Measurements from ENCODE around the gene HPDL.
"Not testable (repeated sequence)": the region's sequence is repeated elsewhere in the genome, so short reads cannot be mapped to it uniquely, and the experiment has no call there.

The HPDL gene

DNA sequence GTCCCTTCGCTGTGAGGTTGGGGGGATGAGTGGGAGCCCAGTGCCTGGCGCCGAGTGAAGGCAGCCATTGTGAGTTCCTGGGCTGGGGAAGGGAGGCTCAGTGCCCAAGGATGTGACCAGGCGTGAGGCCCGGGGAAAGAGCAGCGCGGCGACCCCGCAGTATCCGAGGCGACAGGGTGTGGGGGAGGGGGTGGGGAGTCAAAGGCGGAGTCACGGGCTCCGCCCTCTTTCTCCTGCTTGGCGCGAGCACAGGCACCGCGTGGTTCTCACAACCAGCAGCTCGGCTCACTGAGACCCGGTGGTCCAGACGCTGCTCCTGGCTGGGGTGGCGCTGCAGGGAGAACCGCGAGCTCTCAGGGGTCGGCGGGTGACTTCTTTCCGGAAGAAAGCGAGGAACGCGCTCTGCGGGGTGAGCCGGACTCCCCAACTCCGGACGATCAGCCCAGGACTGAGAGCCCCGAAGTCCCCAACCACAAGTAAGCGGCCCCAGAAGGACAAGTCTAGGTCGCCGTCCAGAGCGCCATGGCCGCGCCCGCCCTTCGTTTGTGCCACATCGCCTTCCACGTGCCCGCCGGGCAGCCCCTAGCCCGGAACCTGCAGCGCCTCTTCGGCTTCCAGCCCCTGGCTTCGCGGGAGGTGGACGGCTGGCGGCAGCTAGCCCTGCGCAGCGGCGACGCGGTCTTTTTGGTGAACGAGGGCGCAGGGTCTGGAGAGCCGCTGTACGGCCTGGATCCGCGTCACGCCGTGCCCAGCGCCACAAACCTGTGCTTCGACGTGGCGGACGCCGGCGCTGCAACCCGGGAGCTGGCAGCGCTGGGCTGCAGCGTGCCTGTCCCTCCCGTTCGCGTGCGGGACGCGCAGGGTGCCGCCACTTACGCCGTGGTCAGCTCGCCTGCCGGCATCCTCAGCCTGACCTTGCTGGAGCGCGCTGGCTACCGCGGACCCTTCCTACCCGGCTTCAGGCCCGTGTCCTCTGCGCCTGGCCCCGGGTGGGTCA lies at the start of gene HPDL:
Gene HPDL, plus strand, starts transcription at position 269 of the 997 bp plus-strand sequence. Its CDS starts 254 bp downstream, at position 523.
- peak; percentile 66 for DNase-seq (ENCODE audit: low spot score)

DNA sequence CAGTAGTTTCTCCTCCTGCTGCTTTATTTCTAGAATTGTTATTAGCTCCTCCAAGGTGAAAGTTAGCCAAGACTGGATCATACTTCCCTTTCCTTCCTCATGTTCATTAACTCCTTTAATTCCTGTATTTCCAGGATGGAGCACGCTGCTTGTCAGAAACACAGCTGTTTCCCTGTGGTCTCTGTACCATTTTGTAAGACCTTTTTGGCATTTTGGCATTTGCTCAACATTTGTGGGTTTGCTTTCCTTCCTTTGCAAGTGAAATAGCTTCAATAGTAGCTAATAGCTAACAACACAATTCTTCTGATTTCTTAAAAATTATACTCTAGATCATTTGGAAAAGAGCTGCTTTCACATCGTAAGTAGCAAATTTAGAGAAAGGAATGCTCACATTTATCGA lies 44.3 kb upstream of the HPDL start:
- DNase-seq (ENCODE audit: low spot score): no peak

DNA sequence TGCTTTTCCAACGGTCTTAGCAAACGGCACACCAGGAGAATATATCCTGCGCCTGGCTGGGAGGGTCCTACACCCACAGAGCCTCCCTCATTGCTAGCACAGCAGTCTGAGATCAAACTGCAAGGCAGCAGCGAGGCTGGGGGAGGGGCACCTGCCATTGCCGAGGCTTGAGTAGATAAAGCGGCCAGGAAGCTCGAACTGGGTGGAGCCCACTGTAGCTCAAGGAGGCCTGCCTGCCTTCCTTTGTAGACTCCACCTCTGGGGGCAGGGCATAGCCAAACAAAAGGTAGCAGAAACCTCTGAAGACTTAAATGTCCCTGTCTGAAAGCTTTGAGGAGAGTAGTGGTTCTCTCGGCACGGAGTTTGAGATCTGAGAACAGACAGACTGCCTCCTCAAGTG lies 41.8 kb upstream of the HPDL start:
- DNase-seq (ENCODE audit: low spot score): not testable (repeated sequence)

DNA sequence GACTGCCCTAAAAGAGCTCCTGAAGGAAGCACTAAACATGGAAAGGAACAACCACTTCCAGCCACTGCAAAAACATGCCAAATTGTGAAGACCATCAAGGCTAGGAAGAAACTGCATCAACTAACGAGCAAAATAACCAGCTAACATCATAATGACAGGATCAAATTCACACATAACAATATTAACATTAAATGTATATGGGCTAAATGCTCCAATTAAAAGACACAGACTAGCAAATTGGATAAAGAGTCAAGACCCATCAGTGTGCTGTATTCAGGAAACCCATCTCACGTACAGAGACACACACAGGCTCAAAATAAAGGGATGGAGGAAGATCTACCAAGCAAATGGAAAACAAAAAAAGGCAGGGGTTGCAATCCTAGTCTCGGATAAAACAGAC lies 40.2 kb upstream of the HPDL start:
- DNase-seq (ENCODE audit: low spot score): not testable (repeated sequence)

DNA sequence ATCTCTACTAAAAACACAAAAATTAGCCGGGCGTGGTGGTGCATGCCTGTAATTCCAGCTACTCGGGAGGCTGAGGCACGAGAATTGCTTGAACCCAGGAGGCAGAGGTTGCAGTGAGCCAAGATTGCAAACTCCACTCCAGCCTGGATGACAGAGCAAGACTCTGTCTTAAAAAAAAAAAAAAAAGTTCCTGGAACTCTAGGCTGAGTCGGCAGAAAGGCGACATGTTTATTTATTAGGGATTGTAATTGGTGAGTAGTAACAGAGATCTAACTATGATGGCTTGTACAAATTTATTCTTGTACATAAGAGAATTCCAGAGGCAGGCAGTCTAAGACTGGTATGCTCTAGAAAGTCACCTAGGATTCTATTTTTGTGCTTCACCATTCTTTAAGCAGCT lies 35.7 kb upstream of the HPDL start:
- DNase-seq (ENCODE audit: low spot score): not testable (repeated sequence)

DNA sequence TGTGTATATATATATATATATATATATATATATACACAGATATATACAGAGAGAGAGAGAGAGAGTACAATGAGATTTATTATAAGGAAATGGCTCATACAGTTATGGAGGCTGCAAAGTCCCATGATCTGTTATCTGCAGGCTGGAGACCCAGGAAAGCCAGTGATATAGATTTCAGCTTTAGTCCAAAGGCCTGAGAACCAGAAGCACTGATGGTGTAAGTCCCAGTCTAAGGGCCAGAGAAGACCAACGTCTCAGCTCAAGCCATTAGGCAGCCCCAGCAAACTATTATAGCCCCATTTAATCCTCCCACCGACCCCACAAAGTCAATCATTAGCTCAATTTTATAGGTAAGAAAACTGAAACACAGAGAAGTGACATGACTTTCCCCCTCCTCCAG lies 35.0 kb upstream of the HPDL start:
- DNase-seq (ENCODE audit: low spot score): no peak

DNA sequence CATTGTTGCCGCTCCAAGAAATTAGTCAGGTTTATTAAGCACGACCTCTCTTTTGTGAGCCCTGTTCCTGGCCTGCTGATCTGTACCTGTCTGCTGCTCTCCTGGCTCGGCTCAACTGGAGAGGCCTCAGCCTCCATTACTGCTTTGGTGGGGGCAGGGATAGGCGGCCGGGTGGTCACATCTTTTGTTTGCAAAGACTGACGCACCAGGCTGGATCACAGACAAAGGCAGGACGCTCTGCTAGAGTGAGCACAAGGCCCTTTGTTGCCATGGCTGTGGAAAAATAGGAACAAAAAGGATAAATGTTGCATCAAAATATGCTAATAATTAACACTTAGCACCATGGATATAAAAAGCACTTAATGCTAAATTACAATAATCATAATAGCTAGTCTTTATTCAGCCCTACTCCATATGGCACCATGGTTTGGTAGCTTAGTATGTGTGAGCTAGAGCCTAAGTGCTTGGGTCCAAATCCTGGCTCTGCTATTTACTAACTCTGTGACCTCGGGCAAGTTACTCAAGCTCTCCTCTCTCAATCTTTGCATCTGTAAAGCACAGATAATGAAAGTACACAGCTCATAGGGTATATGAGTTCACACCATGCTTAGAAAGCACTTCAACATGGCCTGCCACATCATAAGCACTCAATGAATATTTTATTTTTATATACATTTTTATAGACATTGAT lies 28.9 kb upstream of the HPDL start:
- no peak for DNase-seq (ENCODE audit: low spot score)

DNA sequence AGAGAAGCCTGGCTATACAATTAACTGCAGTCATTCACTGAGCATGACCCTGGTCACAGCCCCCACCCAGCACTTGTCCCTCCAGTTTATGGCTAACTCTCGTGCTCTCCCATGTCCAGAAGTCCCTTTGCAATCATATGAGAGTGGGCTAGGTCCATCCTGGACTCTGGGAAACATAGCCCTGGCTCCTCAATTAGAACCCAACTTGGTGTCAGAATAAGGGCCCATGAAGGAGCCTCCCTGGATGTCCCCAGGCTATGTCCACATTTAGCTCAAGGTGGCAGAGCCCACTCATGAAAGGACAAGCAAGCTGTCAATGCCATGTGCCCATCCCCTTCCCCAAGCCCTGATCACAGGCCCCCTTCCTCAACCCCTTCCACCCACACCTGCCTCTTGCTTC lies 27.4 kb upstream of the HPDL start:
- no peak for DNase-seq (ENCODE audit: low spot score)

DNA sequence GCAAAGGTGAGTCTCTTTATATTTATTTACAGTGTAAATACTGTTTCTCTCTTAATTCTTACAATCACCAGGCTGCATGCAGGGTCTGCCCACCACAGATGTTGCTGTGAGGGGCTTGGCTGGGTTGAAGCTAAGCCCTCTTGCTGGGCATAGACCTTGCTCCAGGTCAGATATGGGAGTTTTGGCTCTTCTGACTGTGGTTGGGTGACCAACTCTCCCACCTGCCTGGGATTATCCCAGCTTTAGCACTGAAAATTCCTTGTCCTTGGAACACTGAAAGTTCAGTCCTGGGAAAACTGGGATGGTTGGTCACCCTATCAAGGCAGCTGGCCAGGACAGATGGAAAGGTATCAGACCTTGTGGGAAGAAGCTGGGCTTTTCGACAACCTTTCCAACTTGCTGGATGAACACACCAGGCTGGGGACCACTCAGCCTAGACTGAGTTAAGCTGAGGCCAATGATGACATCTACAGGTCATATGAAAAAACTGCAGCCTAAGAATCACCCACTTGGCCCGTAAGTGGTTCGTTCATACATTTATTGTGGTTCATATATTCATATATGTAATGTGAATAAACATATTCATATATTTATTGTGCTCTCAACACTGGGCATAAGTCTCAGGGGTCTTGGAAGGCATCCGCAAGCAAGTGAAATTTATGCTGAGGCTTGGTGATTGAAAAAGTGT lies 26.6 kb upstream of the HPDL start:
- peak; percentile 71 for DNase-seq (ENCODE audit: low spot score)

DNA sequence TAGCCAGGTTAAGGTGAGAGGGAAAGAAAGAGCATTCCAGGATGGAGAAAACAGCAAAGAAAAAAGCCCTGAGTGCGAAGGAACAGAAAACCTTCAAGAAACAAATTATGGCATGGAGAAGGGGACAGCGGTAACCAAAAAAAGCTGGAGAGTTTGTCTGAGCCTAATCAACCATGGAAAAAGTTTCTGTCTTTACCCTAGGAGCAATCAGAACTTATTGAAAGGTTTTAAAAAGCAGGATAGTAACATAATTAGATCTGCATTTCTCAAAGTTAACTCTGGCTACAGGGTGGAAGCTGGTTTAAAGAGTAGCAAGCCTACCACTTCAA lies 26.1 kb upstream of the HPDL start:
- no peak for DNase-seq (ENCODE audit: low spot score)

DNA sequence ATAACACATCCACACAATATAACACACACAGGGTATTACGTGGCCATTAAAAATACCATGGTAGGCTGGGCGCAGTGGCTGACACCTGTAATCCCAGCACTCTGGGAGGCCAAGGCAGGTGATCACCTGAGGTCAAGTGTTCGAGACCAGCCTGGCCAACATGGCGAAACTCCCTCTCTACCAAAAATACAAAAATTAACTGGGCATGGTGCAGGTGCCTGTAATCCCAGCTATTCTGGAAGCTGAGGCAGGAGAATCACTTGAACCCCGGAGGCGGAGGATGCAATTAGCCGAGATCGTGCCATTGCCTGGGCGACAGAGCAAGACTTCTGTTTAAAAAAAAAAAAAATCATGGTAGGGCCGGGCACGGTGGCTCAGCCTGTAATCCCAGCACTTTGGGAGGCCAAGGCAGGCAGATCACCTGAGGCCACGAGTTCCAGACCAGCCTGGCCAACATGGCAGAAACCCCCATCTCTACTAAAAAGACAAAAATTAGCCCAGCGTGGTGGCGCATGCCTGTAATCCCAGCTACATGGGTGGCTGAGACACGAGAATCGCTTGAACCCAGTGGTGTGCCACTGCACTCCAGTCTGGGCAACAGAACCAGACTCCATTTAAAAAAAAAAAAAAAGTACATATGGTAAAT lies 24.1 kb upstream of the HPDL start:
- no peak for DNase-seq (ENCODE audit: low spot score)

DNA sequence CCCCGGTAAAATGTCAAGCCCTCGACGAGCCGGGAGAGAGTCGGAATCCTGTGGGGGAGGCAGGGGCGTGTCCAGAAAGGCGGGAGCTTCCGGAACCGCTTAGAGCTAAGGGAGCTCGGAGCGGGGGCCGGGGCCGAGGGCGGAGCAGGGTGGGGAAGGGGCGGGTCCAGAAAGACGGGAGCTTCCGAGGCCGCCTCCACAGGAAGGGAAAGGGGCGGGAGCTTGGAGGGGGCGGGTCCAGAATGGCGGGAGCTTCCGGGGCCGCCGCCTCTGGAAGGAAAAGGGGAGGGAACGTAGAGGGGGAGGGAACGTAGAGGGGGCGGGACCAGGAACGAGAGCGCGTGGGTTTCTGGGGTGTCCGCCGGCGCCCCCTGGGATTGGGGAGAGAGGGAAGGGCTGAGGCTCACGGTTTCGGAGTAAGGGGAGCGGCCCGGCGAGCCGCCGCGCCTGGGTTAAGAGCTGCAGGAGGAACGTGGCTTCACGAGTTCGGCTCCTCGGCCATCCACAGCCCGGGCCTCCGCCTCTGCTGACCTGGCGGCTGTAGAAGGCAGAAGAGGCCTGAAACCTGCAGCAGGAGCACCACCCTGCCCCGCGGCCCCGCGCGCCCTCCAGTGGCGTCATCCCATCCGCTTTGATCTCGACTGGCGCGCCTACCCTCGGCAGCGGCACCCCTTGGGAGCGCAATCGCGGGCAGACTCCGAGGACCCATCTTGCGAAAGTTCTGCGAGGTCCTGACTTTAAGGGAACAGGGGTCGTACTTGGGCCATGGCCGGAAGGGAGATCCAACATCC lies 23.0 kb upstream of the HPDL start:
- peak; percentile 99 for DNase-seq (ENCODE audit: low spot score)

DNA sequence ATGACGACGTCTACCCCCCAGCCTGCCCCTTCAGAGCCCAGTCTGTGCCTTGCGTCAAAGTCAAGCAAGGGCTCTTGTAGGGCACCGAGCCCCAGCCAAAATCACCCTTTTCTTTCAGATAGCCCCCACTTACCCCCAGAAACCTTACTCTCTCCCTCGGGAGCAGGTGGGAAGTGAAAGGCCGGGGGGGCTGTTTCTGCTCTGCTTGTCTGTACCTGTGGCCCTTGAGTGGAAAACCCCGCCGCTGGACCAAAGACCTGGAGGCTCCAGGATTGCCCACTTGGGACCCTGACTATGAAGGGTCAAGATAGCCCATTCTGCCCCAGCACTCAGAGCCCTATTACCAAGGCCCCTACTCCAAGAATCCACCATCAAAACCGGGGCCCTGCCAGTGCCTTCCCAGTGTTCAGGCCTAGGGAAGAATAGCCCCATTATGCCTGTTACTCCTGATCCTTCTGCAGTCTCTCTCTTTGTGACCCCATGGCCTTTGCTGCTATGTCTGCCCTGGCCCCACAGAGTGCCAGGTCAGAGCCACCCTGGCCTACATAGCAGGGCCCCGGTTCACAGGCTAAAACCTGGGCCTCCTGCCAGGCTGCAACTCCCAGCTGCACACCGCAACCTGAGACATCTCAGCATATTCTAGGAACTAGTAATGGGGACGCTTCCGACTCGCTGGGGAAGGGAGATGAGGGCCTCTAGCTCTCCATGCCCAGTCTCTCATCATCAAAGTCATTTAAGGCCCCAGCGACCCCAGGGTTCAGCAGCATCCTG lies 22.2 kb upstream of the HPDL start:
- DNase-seq (ENCODE audit: low spot score): no peak

DNA sequence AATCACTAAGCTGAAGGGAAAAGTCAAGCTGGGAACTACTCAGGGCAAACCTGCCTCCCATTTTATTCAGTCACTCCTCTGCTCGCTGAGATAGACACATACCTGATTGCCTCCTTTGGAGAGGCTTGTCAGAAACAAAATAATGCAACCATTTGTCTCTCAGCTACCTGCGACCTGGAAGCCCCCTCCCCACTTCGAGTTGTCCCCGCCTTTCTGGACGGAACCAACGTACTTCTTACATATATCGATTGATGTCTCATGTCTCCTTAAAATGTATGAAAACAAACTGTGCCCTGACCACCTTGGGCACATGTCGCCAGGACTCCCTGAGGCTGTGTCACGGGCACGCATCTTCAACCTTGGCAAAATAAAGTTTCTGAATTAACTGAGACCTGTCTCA lies 21.5 kb upstream of the HPDL start:
- no peak for DNase-seq (ENCODE audit: low spot score)

DNA sequence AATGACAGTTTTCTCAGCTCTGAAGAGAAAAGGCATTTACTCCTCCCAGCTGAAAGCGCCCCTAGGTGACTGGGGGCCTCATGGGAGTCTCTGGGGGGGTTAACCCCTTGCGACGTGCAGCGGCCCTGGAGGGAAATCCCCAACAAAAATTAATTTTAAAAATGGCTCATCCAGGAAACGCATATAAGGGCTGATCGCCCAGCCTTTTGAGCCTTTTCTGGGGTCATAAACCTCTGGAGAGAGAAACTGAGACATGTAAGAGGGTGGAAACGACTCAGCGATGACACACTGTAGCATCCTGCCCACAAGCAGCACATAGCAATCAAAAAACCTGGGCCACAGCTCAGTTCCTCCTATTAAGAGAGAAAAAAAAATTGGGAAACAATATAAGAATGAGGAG lies 20.4 kb upstream of the HPDL start:
- no peak for DNase-seq (ENCODE audit: low spot score)

DNA sequence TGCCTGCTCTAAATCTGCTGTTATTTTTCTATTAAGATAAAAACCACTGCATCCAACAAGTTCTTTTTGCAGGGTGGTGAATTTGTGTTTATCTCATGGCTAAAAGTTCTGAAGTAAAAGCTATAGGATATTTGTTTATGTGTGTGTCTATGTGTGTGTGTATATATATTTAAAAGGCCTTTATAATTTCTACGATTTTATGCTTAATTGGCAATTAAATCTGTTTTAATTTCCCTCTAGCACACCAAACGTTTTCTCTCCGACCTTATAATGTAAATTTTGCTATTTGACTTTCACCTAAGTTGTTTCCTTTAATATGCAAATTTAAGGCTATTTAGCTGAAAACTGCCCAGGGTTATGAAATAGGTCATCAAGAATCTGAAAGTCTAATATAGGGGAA lies 19.8 kb upstream of the HPDL start:
- no peak for DNase-seq (ENCODE audit: low spot score)

DNA sequence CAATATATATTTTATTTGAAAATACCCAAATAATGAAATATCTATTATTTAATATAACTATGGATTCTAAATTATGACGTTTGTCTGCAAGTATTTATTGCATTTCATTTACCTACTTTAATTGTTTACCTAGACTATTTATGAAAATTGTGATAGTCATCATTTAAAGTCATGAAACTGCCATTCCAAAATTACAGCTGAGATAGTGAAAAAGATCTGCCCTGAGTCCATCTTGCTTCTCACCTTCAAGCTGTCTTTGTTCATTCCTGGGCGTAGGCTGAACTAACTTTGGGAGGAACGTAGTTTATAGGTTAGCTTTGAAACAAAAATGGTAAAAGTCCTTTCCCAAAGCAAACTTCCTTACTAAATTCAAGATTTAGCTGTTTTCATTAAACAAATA lies 12.4 kb upstream of the HPDL start:
- DNase-seq (ENCODE audit: low spot score): no peak

DNA sequence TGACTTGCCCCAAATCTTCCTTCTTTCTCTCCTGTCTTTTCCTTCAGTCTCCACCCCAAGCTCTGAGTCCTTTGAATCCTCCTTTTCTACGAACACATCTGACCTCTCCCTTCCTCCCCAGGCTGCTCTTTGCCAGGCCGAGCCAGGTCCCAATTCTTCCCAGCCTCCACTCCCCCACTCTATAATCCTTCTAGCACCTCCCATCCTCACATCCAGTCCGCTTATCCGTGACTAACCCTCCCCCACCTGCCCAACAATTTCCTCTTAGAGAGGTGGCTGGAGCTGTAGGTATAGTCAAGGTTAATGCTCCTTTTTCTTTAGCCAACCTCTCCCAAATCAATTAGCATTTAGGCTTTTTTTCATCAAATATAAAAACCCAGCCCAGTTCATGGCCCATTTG lies 9.5 kb upstream of the HPDL start:
- DNase-seq (ENCODE audit: low spot score): no peak

DNA sequence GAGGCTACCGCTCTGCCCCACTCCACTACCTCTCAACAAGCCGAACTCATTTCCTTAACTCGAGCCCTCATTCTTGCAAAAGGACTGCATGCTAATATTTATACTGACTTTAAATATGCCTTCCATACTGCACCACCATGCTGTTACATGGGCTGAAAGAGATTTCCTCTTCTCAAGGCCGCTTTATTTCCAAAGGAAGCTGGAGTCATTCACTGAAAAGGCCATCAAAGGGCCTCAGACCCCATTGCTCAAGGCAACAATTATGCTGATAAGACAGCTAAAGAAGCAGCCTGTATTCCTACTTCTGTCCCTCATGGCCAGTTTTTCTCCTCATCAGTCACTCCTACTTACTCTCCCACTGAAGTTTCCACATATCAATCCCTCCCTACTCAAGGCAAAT lies 6.9 kb upstream of the HPDL start:
- DNase-seq (ENCODE audit: low spot score): no peak

DNA sequence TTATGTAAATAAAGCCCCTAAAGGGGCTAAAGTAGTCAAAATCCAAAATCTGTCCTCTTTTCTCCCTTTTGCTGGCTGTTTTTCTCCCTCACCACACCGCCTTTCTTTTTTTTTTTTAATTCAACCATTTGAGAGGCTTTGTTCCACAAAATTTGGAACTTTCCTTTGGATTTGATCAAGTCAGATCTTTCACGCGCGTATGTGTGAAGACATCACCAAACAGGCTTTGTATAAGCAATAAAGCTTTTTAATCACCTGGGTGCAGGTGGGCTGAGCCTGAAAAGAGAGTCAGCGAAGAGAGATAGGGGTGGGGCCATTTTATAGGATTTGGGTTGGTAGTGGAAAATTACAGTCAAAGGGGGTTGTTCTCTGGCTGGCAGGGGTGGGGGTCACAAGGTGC lies 5.3 kb upstream of the HPDL start:
- DNase-seq (ENCODE audit: low spot score): no peak
